Activated T-cell treated with anti-CD3 and anti-CD28 coated beads, Interleukin-2, amount 50 U/mL, for 4 hours (primary cell): Measurements from ENCODE around the gene SPRR2B. TPM values are rescaled to one million over a fixed set of nuclear protein-coding genes. Genes with fewer than 3 reads are reported as not detected.
"Not testable (repeated sequence)": the region's sequence is repeated elsewhere in the genome, so short reads cannot be mapped to it uniquely, and the experiment has no call there.

Experiments
- ATAC-seq, 2 donors: fragments of 200-7000 bp; cut with Tn5 transposase; one replicate each; pipeline ENCODE4 v1.10.0; 2021
- DNase-seq: peaks from one replicate; pipeline ENCODE4 v3.0.0-alpha.2; 2020
- H3K27me3 Mint-ChIP-seq: one replicate; pipeline ENCODE4 v1.8.0; 2021; ENCODE audit warnings: low read depth, mixed read lengths
- H3K36me3 Mint-ChIP-seq: one replicate; pipeline ENCODE4 v1.8.0; 2022; ENCODE audit warnings: mixed read lengths; ENCODE audit not compliant: insufficient read depth
- H3K4me1 Mint-ChIP-seq: one replicate; pipeline ENCODE4 v1.8.0; 2021; ENCODE audit warnings: low read depth, mixed read lengths
- H3K4me3 Mint-ChIP-seq: one replicate; pipeline ENCODE4 v1.8.0; 2021; ENCODE audit warnings: mild to moderate bottlenecking, moderate library complexity, mixed read lengths
- H3K9me3 Mint-ChIP-seq: one replicate; pipeline ENCODE4 v1.8.0; 2021; ENCODE audit warnings: mixed read lengths
- total RNA-seq, 3 donors: library from RNA; stranded (reverse); gene quantifications; one replicate each; pipeline ENCODE4 v1.2.1, GENCODE V29; 2021

Gene SPRR2B
- not detected for total RNA-seq

GRCh38 chr1:153071511-153071910 is at the start of gene SPRR2B:
TSS of gene SPRR2B (minus strand) at chr1:153071611. CDS start at chr1:153070839, 772 bp downstream.
- Mint-ChIP-seq H3K4me1 (no peaks in the 10 kb centered on the region), H3K9me3 (no peaks in the 10 kb centered on the region), H3K36me3 (no peaks in the 10 kb centered on the region), H3K4me3 (no peak within 1 kb of the TSS), H3K27me3 (peaks cover 11% of the 10 kb centered on the region)
- ATAC-seq (no peak), DNase-seq (no peak)

DNA sequence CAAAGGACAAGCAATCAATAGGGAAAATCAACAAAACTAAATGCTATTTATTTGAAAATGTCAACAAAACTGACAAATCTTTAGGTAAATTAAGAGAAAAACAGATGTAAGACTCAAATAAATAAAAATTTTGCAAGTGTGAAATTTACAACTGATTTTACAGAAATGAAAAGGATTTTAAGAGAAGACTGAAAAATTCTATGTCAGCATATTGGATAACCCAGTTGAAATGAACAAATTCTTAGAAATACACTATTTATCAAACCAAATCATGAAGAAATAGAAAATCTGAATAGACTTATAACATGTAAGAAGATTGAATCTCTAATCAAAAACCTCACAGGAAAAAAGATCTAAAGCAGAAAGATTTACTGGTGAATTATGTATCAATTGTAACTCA is 49.5 kb upstream of the SPRR2B start:
- no peak for ATAC-seq
- no peak for DNase-seq
- no peaks in the 10 kb centered on the region for H3K36me3 Mint-ChIP-seq
- peaks cover 18% of the 10 kb centered on the region for H3K27me3 Mint-ChIP-seq
- H3K4me1 Mint-ChIP-seq: no peaks in the 10 kb centered on the region
- H3K9me3 Mint-ChIP-seq: peaks cover 16% of the 10 kb centered on the region
- no peak overlapping the region for H3K4me3 Mint-ChIP-seq

- no peaks in the 10 kb centered on the region for H3K36me3 Mint-ChIP-seq
- no peak overlapping the region for H3K4me3 Mint-ChIP-seq
- no peak for DNase-seq
- no peak for ATAC-seq
- H3K9me3 Mint-ChIP-seq: peaks cover 2% of the 10 kb centered on the region
- H3K27me3 Mint-ChIP-seq: peaks cover 23% of the 10 kb centered on the region
- H3K4me1 Mint-ChIP-seq: no peaks in the 10 kb centered on the region
These were observed 48.1 kb upstream of the SPRR2B start for GRCh38 chr1:153119491-153119971.

- H3K4me1 Mint-ChIP-seq, DNase-seq, H3K4me3 Mint-ChIP-seq, H3K36me3 Mint-ChIP-seq, H3K9me3 Mint-ChIP-seq, ATAC-seq: not testable (repeated sequence)
- H3K27me3 Mint-ChIP-seq: peaks cover 23% of the 10 kb centered on the region
These were observed 43.9 kb upstream of the SPRR2B start for GRCh38 chr1:153115264-153115663.

DNA sequence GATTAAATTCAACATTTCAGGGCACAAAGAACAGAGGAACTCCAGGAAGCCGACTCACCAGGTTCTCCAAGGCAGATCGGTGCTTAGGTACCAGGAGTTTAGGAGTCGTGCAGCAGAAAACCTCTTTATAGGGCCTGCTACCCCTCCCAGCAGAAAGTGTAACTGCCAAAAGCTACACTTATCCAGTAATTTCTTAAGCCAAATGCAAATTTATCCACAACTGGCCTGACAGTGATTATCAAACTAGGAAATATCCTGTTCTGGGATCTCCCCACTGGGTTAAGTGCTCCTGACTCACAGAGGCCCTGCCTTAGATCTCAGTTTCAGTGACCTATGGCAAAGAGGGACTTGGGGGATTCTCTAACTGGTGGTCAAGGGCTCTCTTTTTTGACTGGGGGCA is 42.0 kb upstream of the SPRR2B start, which contains the start of gene SPRR2F:
SPRR2F (minus strand) TSS at position 101 of the 400 bp plus-strand sequence. CDS start 783 bp downstream, outside the sequence.
- no peak for DNase-seq
- H3K4me1 Mint-ChIP-seq: no peaks in the 10 kb centered on the region
- no peak for ATAC-seq

DNA sequence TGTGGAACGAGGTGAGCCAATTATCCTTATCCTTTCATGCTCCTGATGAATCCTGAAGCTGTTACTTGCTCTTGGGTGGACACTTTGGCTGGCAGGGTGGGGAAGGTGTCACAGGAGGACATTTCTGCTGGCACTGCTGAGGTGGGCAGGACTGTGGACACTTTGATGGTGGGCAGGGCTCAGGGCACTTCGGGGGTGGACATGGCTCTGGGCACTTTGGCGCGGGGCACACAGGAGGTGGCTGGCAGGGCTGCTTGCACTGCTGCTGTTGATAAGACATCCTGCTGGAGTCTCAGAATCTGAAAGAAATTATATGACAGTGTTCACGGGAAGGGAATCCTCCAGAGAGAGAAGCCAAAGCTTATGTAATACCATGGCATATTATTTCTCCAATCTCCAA is 41.0 kb upstream of the SPRR2B start:
- H3K36me3 Mint-ChIP-seq, H3K4me1 Mint-ChIP-seq, ATAC-seq, H3K9me3 Mint-ChIP-seq, H3K4me3 Mint-ChIP-seq, DNase-seq: not testable (repeated sequence)
- H3K27me3 Mint-ChIP-seq: peaks cover 22% of the 10 kb centered on the region

More for the DNA sequence above, 42.0 kb upstream of the SPRR2B start, which contains the start of gene SPRR2F:
- H3K27me3 Mint-ChIP-seq: peaks cover 19% of the 10 kb centered on the region
- H3K4me3 Mint-ChIP-seq: no peak within 1 kb of the TSS
- H3K36me3 Mint-ChIP-seq: no peaks in the 10 kb centered on the region
- H3K9me3 Mint-ChIP-seq: no peaks in the 10 kb centered on the region

DNA sequence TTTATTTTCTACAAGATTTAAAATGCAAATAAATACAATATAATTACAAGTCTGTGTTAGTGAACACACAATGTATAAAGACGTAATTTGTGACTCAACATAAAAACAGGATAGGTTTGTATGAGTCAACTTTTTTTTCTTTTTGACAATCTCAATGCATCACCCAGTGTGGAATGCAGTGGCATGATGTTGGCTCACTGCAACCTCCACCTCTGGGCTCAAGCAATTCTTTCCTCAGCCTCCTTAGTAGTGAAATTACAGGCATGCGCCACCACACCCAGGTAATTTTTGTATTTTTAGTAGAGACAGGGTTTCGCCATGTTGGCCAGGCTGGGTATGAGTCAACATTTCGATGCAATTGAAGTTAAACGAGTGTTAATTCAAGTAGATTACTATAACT is 28.8 kb upstream of the SPRR2B start:
- no peak overlapping the region for H3K4me3 Mint-ChIP-seq
- no peaks in the 10 kb centered on the region for H3K36me3 Mint-ChIP-seq
- DNase-seq (no peak), ATAC-seq (no peak)
- H3K27me3 Mint-ChIP-seq: peaks cover 15% of the 10 kb centered on the region
- no peaks in the 10 kb centered on the region for H3K4me1 Mint-ChIP-seq
- H3K9me3 Mint-ChIP-seq: peaks cover 4% of the 10 kb centered on the region

- Mint-ChIP-seq H3K4me3 (no peak overlapping the region), H3K36me3 (no peaks in the 10 kb centered on the region), H3K27me3 (peaks cover 15% of the 10 kb centered on the region), H3K4me1 (no peaks in the 10 kb centered on the region), H3K9me3 (peaks cover 4% of the 10 kb centered on the region)
- ATAC-seq: no peak
- DNase-seq: no peak
These were observed 28.1 kb upstream of the SPRR2B start for GRCh38 chr1:153099461-153100045.

- Mint-ChIP-seq H3K4me3 (no peak overlapping the region), H3K27me3 (peaks cover 9% of the 10 kb centered on the region), H3K36me3 (no peaks in the 10 kb centered on the region), H3K4me1 (no peaks in the 10 kb centered on the region), H3K9me3 (no peaks in the 10 kb centered on the region)
- DNase-seq (no peak), ATAC-seq (no peak)
These were observed 24.4 kb upstream of the SPRR2B start for GRCh38 chr1:153095764-153096163.

DNA sequence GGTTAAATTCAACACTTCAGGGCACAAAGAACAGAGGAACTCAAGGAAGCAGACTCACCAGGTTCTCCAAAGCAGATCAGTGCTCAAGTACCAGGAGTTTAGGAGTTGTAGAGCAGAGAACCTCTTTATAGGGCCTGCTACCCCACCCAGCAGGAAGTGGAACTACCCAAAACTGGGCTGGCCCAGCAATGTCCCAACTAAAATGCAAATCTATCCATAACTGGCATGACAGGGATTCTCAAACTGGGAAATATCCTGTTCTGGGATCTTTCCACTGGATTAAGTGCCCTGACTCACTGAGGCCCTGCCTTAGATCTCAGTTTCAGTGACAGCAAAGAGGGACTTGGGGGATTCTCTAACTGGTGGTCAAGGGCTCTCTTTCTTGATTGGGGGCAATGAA is 23.0 kb upstream of the SPRR2B start, which contains the start of gene SPRR2E:
SPRR2E (minus strand) TSS at position 101 of the 400 bp plus-strand sequence. CDS start 775 bp downstream, outside the sequence.
- Mint-ChIP-seq H3K27me3 (peaks cover 10% of the 10 kb centered on the region), H3K9me3 (no peaks in the 10 kb centered on the region), H3K4me3 (no peak within 1 kb of the TSS), H3K36me3 (no peaks in the 10 kb centered on the region), H3K4me1 (no peaks in the 10 kb centered on the region)
- ATAC-seq (no peak), DNase-seq (no peak)

DNA sequence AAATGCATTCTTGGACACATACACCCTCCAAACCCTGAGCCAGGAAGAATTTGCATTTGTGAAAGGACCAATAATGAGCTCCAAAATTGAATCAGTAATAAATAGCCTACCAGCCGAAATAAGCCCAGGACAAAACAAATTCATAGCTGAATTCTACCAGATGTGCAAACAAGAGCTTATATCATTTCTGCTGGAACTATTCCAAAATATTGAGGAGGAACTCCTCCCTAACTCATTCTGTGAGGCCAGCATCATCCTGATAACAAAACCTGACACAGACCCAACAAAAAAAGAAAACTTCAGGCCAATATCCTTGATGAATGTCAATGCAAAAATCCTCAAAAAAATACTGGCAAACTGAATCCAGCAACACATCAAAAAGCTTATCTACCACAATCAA is 16.2 kb upstream of the SPRR2B start:
- H3K4me3 Mint-ChIP-seq: no peak overlapping the region
- no peaks in the 10 kb centered on the region for H3K4me1 Mint-ChIP-seq
- ATAC-seq (no peak), DNase-seq (no peak)
- no peaks in the 10 kb centered on the region for H3K9me3 Mint-ChIP-seq
- H3K36me3 Mint-ChIP-seq: no peaks in the 10 kb centered on the region
- H3K27me3 Mint-ChIP-seq: peaks cover 22% of the 10 kb centered on the region

DNA sequence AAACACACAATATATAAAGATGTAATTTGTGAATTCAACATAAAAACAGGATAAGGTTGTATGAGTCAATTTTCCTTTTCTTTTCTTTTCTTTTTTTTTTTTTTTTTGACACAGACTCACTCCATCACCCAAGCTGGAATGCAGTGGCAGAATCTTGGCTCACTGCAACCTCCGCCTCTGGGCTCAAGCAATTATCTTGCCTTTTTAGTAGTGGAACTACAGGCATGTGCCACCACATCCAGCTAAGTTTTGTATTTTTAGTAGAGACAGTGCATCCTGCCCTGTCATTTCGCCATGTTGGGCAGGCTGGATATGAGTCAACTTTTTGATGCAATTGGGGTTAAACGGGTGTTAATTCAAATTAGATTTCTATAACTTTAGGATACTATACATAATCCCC is 10.3 kb upstream of the SPRR2B start:
- DNase-seq: no peak
- no peak overlapping the region for H3K4me3 Mint-ChIP-seq
- H3K27me3 Mint-ChIP-seq: peaks cover 11% of the 10 kb centered on the region
- no peaks in the 10 kb centered on the region for H3K4me1 Mint-ChIP-seq
- H3K9me3 Mint-ChIP-seq: peaks cover 9% of the 10 kb centered on the region
- H3K36me3 Mint-ChIP-seq: no peaks in the 10 kb centered on the region
- no peak for ATAC-seq

- Mint-ChIP-seq H3K36me3 (no peaks in the 10 kb centered on the region), H3K4me1 (no peaks in the 10 kb centered on the region), H3K27me3 (peaks cover 12% of the 10 kb centered on the region), H3K4me3 (no peak overlapping the region), H3K9me3 (no peaks in the 10 kb centered on the region)
- DNase-seq (no peak), ATAC-seq (no peak)
These were observed 1.7 kb upstream of the SPRR2B start for GRCh38 chr1:153072806-153073726.

DNA sequence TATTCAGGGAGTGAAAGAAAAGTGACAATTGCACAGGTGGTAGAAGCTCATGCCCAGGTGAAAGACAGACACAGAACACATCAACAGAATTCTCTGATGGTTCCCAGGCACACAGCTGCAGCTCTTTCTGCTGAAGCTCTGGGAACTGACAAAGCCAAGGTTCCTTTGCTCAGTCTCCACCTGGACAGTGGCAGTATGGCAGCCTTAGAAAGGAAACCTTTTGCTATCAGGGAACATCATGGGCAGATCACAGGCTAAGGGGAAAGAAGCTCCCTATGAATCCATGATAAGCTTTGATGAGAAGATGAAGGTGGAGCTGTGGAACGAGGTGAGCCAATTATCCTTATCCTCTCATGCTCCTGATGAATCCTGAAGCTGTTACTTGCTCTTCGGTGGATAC is 1.2 kb downstream of the SPRR2B start:
- H3K4me3 Mint-ChIP-seq: no peak overlapping the region
- no peak for DNase-seq
- H3K27me3 Mint-ChIP-seq: peaks cover 21% of the 10 kb centered on the region
- H3K36me3 Mint-ChIP-seq: no peaks in the 10 kb centered on the region
- ATAC-seq: no peak
- H3K4me1 Mint-ChIP-seq: no peaks in the 10 kb centered on the region
- H3K9me3 Mint-ChIP-seq: no peaks in the 10 kb centered on the region
